HepG2 (cell line): ENCODE results near the gene TMEM107. TPM values are rescaled to one million over a fixed set of nuclear protein-coding genes. Genes with fewer than 3 reads are reported as not detected.
A peak's percentile ranks its signal among the peaks of the same experiment; 100 is the strongest.

Experiments used
- ARNT ChIP-seq: fragments of 450-650 bp; IDR thresholded peaks from 2 replicates; pipeline ENCODE4 v1.6.1; 2017
- BHLHE40 ChIP-seq: IDR thresholded peaks from 2 replicates; pipeline ENCODE4 v1.6.1; 2011; ENCODE audit warnings: low read length, improper control_type of control experiment
- FOXK1 ChIP-seq: sonication (generic); formaldehyde crosslinking; IDR thresholded peaks from 2 replicates; pipeline ENCODE4 v1.4.0; 2020; ENCODE audit warnings: low read depth, missing genetic modification reagents, borderline replicate concordance
- HES4 ChIP-seq: sonication (generic); formaldehyde crosslinking; IDR thresholded peaks from 2 replicates; pipeline ENCODE4 v1.9.0; 2021; ENCODE audit warnings: mild to moderate bottlenecking, missing genetic modification reagents, borderline replicate concordance
- HIVEP1 ChIP-seq: sonication (generic); formaldehyde crosslinking; IDR thresholded peaks from 2 replicates; pipeline ENCODE4 v1.4.0; 2020; ENCODE audit warnings: mild to moderate bottlenecking, missing genetic modification reagents
- HNF1A ChIP-seq, 2 experiments: sonication (generic) in 1 of 2; formaldehyde crosslinking in 1 of 2; IDR thresholded peaks; 2 replicates each; pipeline versions ENCODE4 v1.4.0 to v1.6.1; 2016 to 2020; ENCODE audit warnings: borderline replicate concordance in 1 of 2, low read depth in 1 of 2, mild to moderate bottlenecking in 1 of 2, missing genetic modification reagents in 1 of 2
- HNRNPLL ChIP-seq: fragments of 200-400 bp; formaldehyde crosslinking; IDR thresholded peaks from 2 replicates; pipeline ENCODE4 v1.6.1; 2017; ENCODE audit warnings: mild to moderate bottlenecking, low read depth, low read length; ENCODE audit not compliant: poor library complexity, severe bottlenecking
- IKZF1 ChIP-seq: fragments of 450-650 bp; IDR thresholded peaks from 2 replicates; pipeline ENCODE4 v1.7.1; 2016
- PHF5A ChIP-seq: IDR thresholded peaks from one replicate; pipeline ENCODE4 v1.6.1; 2018; ENCODE audit warnings: low read depth, missing genetic modification reagents; ENCODE audit not compliant: unreplicated experiment
- PRMT3 ChIP-seq: sonication (generic); formaldehyde crosslinking; IDR thresholded peaks from 2 replicates; pipeline ENCODE4 v1.8.1; 2022; ENCODE audit warnings: low read depth, mild to moderate bottlenecking, moderate library complexity, missing genetic modification reagents, borderline replicate concordance
- RARA ChIP-seq: IDR thresholded peaks from 2 replicates; pipeline ENCODE4 v1.6.1; 2016; ENCODE audit warnings: missing genetic modification reagents, missing compliant biosample characterization
- RNF2 ChIP-seq: fragments of 450-650 bp; conservative IDR thresholded peaks from 2 replicates; pipeline ENCODE4 v1.6.1; 2016; ENCODE audit warnings: low read depth
- RORA ChIP-seq: sonication (generic); formaldehyde crosslinking; IDR thresholded peaks from 2 replicates; pipeline ENCODE4 v1.5.0; 2020; ENCODE audit warnings: mild to moderate bottlenecking, missing genetic modification reagents, moderate library complexity
- SAP130 ChIP-seq: IDR thresholded peaks from 2 replicates; pipeline ENCODE4 v1.6.1; 2016; ENCODE audit warnings: low read depth
- SP5 ChIP-seq: IDR thresholded peaks from 2 replicates; pipeline ENCODE4 v1.6.1; 2016; ENCODE audit warnings: low read depth, borderline replicate concordance
- TBL1XR1 ChIP-seq: fragments of 150-350 bp; IDR thresholded peaks from 2 replicates; pipeline ENCODE4 v1.6.1; 2014; ENCODE audit warnings: borderline replicate concordance, low read length; ENCODE audit not compliant: partially characterized antibody
- TERF1 ChIP-seq: sonication (generic); formaldehyde crosslinking; IDR thresholded peaks from 2 replicates; pipeline ENCODE4 v1.8.0; 2022; ENCODE audit warnings: mild to moderate bottlenecking, missing genetic modification reagents, moderate library complexity
- ZBTB3 ChIP-seq: sonication (generic); formaldehyde crosslinking; IDR thresholded peaks from 2 replicates; pipeline ENCODE4 v1.4.0; 2020; ENCODE audit warnings: low read depth, mild to moderate bottlenecking, moderate library complexity, missing genetic modification reagents, borderline replicate concordance
- ZBTB44 ChIP-seq: sonication (generic); formaldehyde crosslinking; IDR thresholded peaks from 2 replicates; pipeline ENCODE4 v1.4.0; 2020; ENCODE audit warnings: missing genetic modification reagents
- ZNF264 ChIP-seq: sonication (generic); formaldehyde crosslinking; IDR thresholded peaks from 2 replicates; pipeline ENCODE4 v1.4.0; 2020; ENCODE audit warnings: missing genetic modification reagents
- ZNF296 ChIP-seq: sonication (generic); formaldehyde crosslinking; conservative IDR thresholded peaks from 2 replicates; pipeline ENCODE4 v1.5.0; 2020; ENCODE audit warnings: mild to moderate bottlenecking, missing genetic modification reagents
- ZNF337 ChIP-seq: sonication (generic); formaldehyde crosslinking; IDR thresholded peaks from 2 replicates; pipeline ENCODE4 v1.5.1; 2020; ENCODE audit warnings: missing genetic modification reagents, low read depth, mild to moderate bottlenecking, borderline replicate concordance
- ZNF451 ChIP-seq: sonication (generic); formaldehyde crosslinking; IDR thresholded peaks from 2 replicates; pipeline ENCODE4 v1.5.0; 2020; ENCODE audit warnings: mild to moderate bottlenecking, missing genetic modification reagents
- ZNF563 ChIP-seq: sonication (generic); formaldehyde crosslinking; IDR thresholded peaks from 2 replicates; pipeline ENCODE4 v1.8.0; 2022; ENCODE audit warnings: mild to moderate bottlenecking, moderate library complexity, missing genetic modification reagents
- polyA plus RNA-seq, 8 experiments: library from polyadenylated mRNA; depleted of rRNA in 3 of 8; stranded (reverse) in 7 of 8; unstranded in 1 of 8; fragments of >200 nt; fragmentation: Illumina TruSeq in 4 of 8; extraction: Trizol in 4 of 8; gene quantifications; 2 replicates each; pipeline versions ENCODE4 v1.2.1 to v1.2.3, GENCODE V29; 2011 to 2016; ENCODE audit warnings: low read depth in 4 of 8, missing spikeins in 1 of 8, mixed read lengths in 1 of 8; ENCODE audit not compliant: insufficient read depth in 1 of 8
- total RNA-seq, 5 experiments: library from RNA; depleted of rRNA; stranded (reverse); fragments of >200 nt; fragmentation: Illumina TruSeq; extraction: Trizol; gene quantifications; 2 replicates each; pipeline ENCODE4 v1.2.3, GENCODE V29; 2016; ENCODE audit warnings: low read depth in 1 of 5

The TMEM107 gene
- total and polyA plus RNA-seq, 2 of the 13 experiments (the other 11 are each of a cell fraction or from before 2014, with no cell fraction given) = 7.2 to 15.3 TPM

- TF ChIP-seq HIVEP1 (no peak), RNF2 (no peak), IKZF1 (no peak), FOXK1 (CRISPR knock-in tag) (peak; percentile 12; the same call in 1 of the 2 replicates), SAP130 (CRISPR knock-in tag) (peak; percentile 55; the same call in 1 of the 2 replicates), ZNF296 (CRISPR knock-in tag) (no peak), RORA (CRISPR knock-in tag) (no peak), RARA (CRISPR knock-in tag) (no peak), HNRNPLL (peak; percentile 38), TERF1 (no peak), PHF5A (no peak), TBL1XR1 (peak; percentile 4), ZNF337 (no peak), SP5 (CRISPR knock-in tag) (peak; percentile 76), HNF1A (IDR thresholded peaks at IDR 0.05; ENCODE audit: low read depth) (no peak), HNF1A (CRISPR knock-in tag; IDR thresholded peaks at IDR 0.05; ENCODE audit: borderline replicate concordance) (no peak), ZBTB44 (CRISPR knock-in tag) (no peak), ZNF563 (CRISPR knock-in tag) (no peak), HES4 (CRISPR knock-in tag) (no peak), BHLHE40 (no peak), ZNF451 (CRISPR knock-in tag) (no peak), ZNF264 (CRISPR knock-in tag) (no peak), ZBTB3 (CRISPR knock-in tag) (no peak), PRMT3 (CRISPR knock-in tag) (no peak), ARNT (no peak)
Measured at GRCh38 chr17:8153957-8154607, 22.1 kb downstream of the TMEM107 start (continued).
